Measurements from ENCODE around the gene HTT. TPM values are rescaled to one million over a fixed set of nuclear protein-coding genes. Genes with fewer than 3 reads are reported as not detected.
A peak's percentile ranks its signal among the peaks of the same experiment; 100 is the strongest.

Gene HTT
- polyA plus RNA-seq, 3 donors = 1.8 to 27.1 (median 3.0) TPM

DNA sequence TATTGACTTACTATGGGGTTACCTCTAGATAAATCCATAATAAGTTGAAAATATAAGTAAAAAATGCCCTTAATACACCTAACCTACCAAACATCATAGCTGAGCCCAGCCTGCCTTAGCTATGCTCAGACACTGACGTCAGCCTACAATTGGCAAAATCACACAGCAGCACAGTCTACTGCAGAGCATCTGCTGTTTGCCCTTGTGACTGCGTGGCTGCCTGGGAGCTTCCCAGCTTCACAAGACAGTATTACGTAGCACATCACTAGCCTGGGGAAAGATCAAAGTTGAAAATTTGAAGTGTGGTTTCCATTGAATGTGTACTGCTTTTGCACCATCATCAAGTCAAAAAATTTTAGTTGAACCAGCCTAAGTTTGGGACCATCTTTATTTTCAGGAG lies 8.9 kb upstream of the HTT start:
- DNase-seq = no peak
- Histone ChIP-seq H3K27ac (ENCODE audit: low read depth in 1 of 2, low read length in 2 of 2) (no peak overlapping the region), H3K4me2 (replicated peaks; ENCODE audit: extremely low read depth, low read length, poor library complexity, severe bottlenecking) (no peak overlapping the region), H3K4me1 (ENCODE audit: control insufficient read depth in 1 of 2, insufficient read depth in 2 of 2, low read length in 2 of 2) (peaks cover 25 to 34% of the 10 kb centered on the region in 2 donors), H3K9ac (ENCODE audit: insufficient read depth, low read length, poor library complexity, severe bottlenecking) (no peak overlapping the region), H2AFZ (ENCODE audit: insufficient read depth, low read depth, low read length, poor library complexity, severe bottlenecking) (no peak overlapping the region), H3K9me3 (replicated peaks in 1 of 2; ENCODE audit: control insufficient read depth in 1 of 2, insufficient read depth in 1 of 2, low read length in 2 of 2) (no peaks in the 10 kb centered on the region), H3K27me3 (ENCODE audit: control insufficient read depth in 2 of 2, insufficient read depth in 2 of 2, low read length in 2 of 2) (no peaks in the 10 kb centered on the region), H3K79me2 (ENCODE audit: insufficient read depth, low read length) (no peaks in the 10 kb centered on the region), H3K4me3 (replicated peaks in 1 of 3; ENCODE audit: low read depth in 2 of 3, low read length in 3 of 3) (no peak overlapping the region), H4K20me1 (ENCODE audit: insufficient read depth, low read length) (no peaks in the 10 kb centered on the region), H3K36me3 (replicated peaks in 1 of 2; ENCODE audit: control insufficient read depth in 1 of 2, insufficient read depth in 2 of 2, low read length in 2 of 2) (no peaks in the 10 kb centered on the region)
- TF ChIP-seq, protein P1, sequence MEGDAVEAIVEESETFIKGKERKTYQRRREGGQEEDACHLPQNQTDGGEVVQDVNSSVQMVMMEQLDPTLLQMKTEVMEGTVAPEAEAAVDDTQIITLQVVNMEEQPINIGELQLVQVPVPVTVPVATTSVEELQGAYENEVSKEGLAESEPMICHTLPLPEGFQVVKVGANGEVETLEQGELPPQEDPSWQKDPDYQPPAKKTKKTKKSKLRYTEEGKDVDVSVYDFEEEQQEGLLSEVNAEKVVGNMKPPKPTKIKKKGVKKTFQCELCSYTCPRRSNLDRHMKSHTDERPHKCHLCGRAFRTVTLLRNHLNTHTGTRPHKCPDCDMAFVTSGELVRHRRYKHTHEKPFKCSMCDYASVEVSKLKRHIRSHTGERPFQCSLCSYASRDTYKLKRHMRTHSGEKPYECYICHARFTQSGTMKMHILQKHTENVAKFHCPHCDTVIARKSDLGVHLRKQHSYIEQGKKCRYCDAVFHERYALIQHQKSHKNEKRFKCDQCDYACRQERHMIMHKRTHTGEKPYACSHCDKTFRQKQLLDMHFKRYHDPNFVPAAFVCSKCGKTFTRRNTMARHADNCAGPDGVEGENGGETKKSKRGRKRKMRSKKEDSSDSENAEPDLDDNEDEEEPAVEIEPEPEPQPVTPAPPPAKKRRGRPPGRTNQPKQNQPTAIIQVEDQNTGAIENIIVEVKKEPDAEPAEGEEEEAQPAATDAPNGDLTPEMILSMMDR (IDR thresholded peaks at IDR 0.05) = no peak
- H3K9me3 Mint-ChIP-seq = peaks cover 0 to 10% (median 0%) of the 10 kb centered on the region in 7 donors
- H3K36me3 Mint-ChIP-seq = peaks cover 7 to 10% of the 10 kb centered on the region in 2 donors
- H3K27me3 Mint-ChIP-seq (ENCODE audit: low read depth in 3 of 3) = peaks cover 0 to 9% (median 8%) of the 10 kb centered on the region in 3 donors
- no CpG with 5 or more reads among the region's 3 CpGs for WGBS (ENCODE audit: insufficient coverage)
- H3K27ac Mint-ChIP-seq = no peak overlapping the region
- no peak overlapping the region for H3K4me3 Mint-ChIP-seq
- peaks cover 31% of the 10 kb centered on the region for H3K4me1 Mint-ChIP-seq
- intact Hi-C loops (cut with micrococcal nuclease) = no loop called here

DNA sequence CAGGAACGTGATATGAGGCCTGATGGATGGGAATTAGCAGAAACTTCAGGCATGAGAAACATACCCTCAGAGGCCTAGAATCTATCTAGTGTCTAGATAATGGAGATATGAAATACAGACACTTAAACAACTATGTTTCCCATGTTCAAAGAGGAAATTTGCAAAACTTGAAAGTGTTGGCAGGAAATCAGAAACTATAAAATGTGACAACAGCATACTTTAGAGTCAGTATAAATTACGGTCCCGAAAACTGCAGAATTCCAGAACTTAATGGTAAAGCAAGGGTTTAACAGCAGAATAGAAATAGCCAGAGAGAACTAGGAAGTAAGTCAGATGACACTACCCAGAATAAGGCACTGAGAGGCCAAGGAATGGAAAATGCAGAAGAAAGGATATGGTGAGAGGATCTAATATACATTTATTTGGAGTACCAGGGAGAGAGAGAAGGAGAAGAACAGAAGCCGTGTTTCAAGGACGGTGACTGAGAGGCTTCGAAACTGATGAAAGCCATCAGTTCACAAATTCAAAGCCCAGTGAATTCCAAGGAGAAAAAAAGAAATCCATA lies 7.6 kb upstream of the HTT start:
- Mint-ChIP-seq H3K36me3 (peaks cover 7 to 10% of the 10 kb centered on the region in 2 donors), H3K4me1 (peaks cover 24% of the 10 kb centered on the region), H3K27me3 (ENCODE audit: low read depth in 3 of 3) (peaks cover 0 to 9% (median 8%) of the 10 kb centered on the region in 3 donors), H3K9me3 (peaks cover 0 to 10% (median 0%) of the 10 kb centered on the region in 7 donors), H3K27ac (peak overlapping the region in 2 of 7 donors; percentile 32 to 48), H3K4me3 (no peak overlapping the region)
- Histone ChIP-seq H3K4me2 (replicated peaks; ENCODE audit: extremely low read depth, low read length, poor library complexity, severe bottlenecking) (no peak overlapping the region), H3K9me3 (replicated peaks in 1 of 2; ENCODE audit: control insufficient read depth in 1 of 2, insufficient read depth in 1 of 2, low read length in 2 of 2) (no peaks in the 10 kb centered on the region), H3K4me3 (replicated peaks in 1 of 3; ENCODE audit: low read depth in 2 of 3, low read length in 3 of 3) (no peak overlapping the region), H3K36me3 (replicated peaks in 1 of 2; ENCODE audit: control insufficient read depth in 1 of 2, insufficient read depth in 2 of 2, low read length in 2 of 2) (no peaks in the 10 kb centered on the region), H3K9ac (ENCODE audit: insufficient read depth, low read length, poor library complexity, severe bottlenecking) (no peak overlapping the region), H3K27me3 (ENCODE audit: control insufficient read depth in 2 of 2, insufficient read depth in 2 of 2, low read length in 2 of 2) (no peaks in the 10 kb centered on the region), H2AFZ (ENCODE audit: insufficient read depth, low read depth, low read length, poor library complexity, severe bottlenecking) (no peak overlapping the region), H4K20me1 (ENCODE audit: insufficient read depth, low read length) (no peaks in the 10 kb centered on the region), H3K27ac (ENCODE audit: low read depth in 1 of 2, low read length in 2 of 2) (no peak overlapping the region), H3K79me2 (ENCODE audit: insufficient read depth, low read length) (no peaks in the 10 kb centered on the region), H3K4me1 (ENCODE audit: control insufficient read depth in 1 of 2, insufficient read depth in 2 of 2, low read length in 2 of 2) (peaks cover 12 to 20% of the 10 kb centered on the region in 2 donors)
- DNase-seq = no peak
- TF ChIP-seq, protein P1 (IDR thresholded peaks at IDR 0.05) = no peak
- WGBS (ENCODE audit: insufficient coverage) = 100% methylated on average over 2 of the region's 6 CpGs
- intact Hi-C loops (cut with micrococcal nuclease) = no loop called here
